Measurements from ENCODE around the gene SPATA2. TPM values are rescaled to one million over a fixed set of nuclear protein-coding genes. Genes with fewer than 3 reads are reported as not detected.
A peak's percentile ranks its signal among the peaks of the same experiment; 100 is the strongest.
"Not testable (repeated sequence)": the region's sequence is repeated elsewhere in the genome, so short reads cannot be mapped to it uniquely, and the experiment has no call there.

SPATA2 gene
- total RNA-seq, 1 experiment from 2014 or later: 29.0 TPM

DNA sequence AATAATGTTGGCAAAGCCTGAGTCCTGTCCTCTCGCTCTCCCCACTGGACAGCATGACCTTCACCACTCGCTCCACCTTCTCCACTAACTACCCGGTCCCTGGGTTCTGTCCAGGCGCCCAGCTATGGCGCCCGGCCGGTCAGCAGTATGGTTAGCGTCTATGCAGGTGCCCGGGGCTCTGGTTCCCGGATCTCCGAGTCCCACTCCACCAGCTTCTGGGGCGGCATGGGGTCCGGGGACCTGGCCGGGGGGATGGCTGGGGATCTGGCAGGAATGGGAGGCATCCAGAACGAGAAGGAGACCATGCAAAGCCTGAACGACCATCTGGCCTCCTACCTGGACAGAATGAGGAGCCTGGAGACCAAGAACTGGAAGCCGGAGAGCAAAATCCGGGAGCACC lies 41.4 kb upstream of the SPATA2 start:
- POLR2A ChIA-PET: no interaction called here
- no peak overlapping the region for H3K27ac Mint-ChIP-seq (ENCODE audit: unreplicated experiment)
- no peaks in the 10 kb centered on the region for H3K4me1 ChIP-seq
- H3K9me3 Mint-ChIP-seq (ENCODE audit: unreplicated experiment): no peaks in the 10 kb centered on the region
- TF ChIP-seq, protein P1, sequence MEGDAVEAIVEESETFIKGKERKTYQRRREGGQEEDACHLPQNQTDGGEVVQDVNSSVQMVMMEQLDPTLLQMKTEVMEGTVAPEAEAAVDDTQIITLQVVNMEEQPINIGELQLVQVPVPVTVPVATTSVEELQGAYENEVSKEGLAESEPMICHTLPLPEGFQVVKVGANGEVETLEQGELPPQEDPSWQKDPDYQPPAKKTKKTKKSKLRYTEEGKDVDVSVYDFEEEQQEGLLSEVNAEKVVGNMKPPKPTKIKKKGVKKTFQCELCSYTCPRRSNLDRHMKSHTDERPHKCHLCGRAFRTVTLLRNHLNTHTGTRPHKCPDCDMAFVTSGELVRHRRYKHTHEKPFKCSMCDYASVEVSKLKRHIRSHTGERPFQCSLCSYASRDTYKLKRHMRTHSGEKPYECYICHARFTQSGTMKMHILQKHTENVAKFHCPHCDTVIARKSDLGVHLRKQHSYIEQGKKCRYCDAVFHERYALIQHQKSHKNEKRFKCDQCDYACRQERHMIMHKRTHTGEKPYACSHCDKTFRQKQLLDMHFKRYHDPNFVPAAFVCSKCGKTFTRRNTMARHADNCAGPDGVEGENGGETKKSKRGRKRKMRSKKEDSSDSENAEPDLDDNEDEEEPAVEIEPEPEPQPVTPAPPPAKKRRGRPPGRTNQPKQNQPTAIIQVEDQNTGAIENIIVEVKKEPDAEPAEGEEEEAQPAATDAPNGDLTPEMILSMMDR (IDR thresholded peaks at IDR 0.05; ENCODE audit: insufficient read depth in 1 of 2, low read depth in 1 of 2, low read length in 1 of 2, severe bottlenecking in 1 of 2, unreplicated experiment in 1 of 2): no peak
- H3K27me3 Mint-ChIP-seq (ENCODE audit: insufficient read depth, unreplicated experiment): no peaks in the 10 kb centered on the region
- no peaks in the 10 kb centered on the region for H3K4me1 Mint-ChIP-seq (ENCODE audit: low read depth, unreplicated experiment)
- H3K4me3 Mint-ChIP-seq (ENCODE audit: unreplicated experiment): no peak overlapping the region
- H3K36me3 Mint-ChIP-seq (ENCODE audit: insufficient read depth, unreplicated experiment): peaks cover 77% of the 10 kb centered on the region
- H3K4me3 ChIP-seq (ENCODE audit: low read depth, low read length): no peak overlapping the region
- CTCF ChIA-PET: interaction anchor here (0.7 to 1.0 kb wide), 2 partner anchors 23 to 115 kb away, joined by 3 to 4 read pairs; no protein-coding TSS in a partner anchor
- peaks cover 15% of the 10 kb centered on the region for H3K36me3 ChIP-seq (ENCODE audit: control insufficient read depth, insufficient read depth, low read length)
- intact Hi-C loops (cut with micrococcal nuclease; ENCODE audit: unreplicated experiment): no loop called here
- H3K27me3 ChIP-seq (replicated peaks; ENCODE audit: control insufficient read depth, insufficient read depth, low read length): no peaks in the 10 kb centered on the region
- H3K9me3 ChIP-seq: no peaks in the 10 kb centered on the region
- DNase-seq: no peak
- BruUV-seq (replicated peaks): no TSS peak

DNA sequence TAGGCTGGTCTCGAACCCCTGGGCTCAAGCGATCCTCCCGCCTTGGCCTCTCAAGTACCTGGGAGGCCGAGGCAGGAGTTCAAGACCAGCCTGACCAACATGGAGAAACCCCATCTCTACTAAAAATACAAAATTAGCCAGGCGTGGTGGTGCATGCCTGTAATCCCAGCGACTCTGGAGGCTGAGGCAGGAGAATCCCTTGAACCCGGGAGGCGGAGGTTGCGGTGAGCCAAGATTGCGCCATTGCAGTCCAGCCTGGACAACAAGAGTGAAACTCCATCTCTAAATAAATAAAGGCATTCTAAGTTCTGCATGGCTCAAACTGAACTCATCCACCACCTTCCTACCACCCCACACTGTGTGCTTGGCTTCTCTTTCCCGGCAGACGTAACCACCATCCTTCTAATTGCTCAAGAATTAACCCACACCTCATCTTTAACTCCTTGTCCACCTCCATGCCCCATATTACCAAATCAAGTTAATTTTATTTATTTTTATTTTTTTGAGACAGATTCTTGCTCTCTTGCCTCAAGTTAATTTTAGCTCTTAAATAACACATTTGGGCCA lies 40.6 kb upstream of the SPATA2 start:
- H3K4me1 ChIP-seq; H3K27me3 Mint-ChIP-seq (ENCODE audit: insufficient read depth, unreplicated experiment); POLR2A ChIA-PET; H3K27ac Mint-ChIP-seq (ENCODE audit: unreplicated experiment); H3K4me3 Mint-ChIP-seq (ENCODE audit: unreplicated experiment); H3K4me1 Mint-ChIP-seq (ENCODE audit: low read depth, unreplicated experiment); H3K9me3 Mint-ChIP-seq (ENCODE audit: unreplicated experiment); H3K9me3 ChIP-seq; H3K27me3 ChIP-seq (replicated peaks; ENCODE audit: control insufficient read depth, insufficient read depth, low read length); DNase-seq; H3K4me3 ChIP-seq (ENCODE audit: low read depth, low read length); intact Hi-C loops (cut with micrococcal nuclease; ENCODE audit: unreplicated experiment); BruUV-seq (replicated peaks): not testable (repeated sequence)
- CTCF ChIA-PET: interaction anchor here (0.7 kb wide), 1 partner anchor 116 kb away, joined by 3 read pairs; no protein-coding TSS in a partner anchor
- H3K36me3 Mint-ChIP-seq (ENCODE audit: insufficient read depth, unreplicated experiment): peaks cover 84% of the 10 kb centered on the region
- peaks cover 15% of the 10 kb centered on the region for H3K36me3 ChIP-seq (ENCODE audit: control insufficient read depth, insufficient read depth, low read length)

DNA sequence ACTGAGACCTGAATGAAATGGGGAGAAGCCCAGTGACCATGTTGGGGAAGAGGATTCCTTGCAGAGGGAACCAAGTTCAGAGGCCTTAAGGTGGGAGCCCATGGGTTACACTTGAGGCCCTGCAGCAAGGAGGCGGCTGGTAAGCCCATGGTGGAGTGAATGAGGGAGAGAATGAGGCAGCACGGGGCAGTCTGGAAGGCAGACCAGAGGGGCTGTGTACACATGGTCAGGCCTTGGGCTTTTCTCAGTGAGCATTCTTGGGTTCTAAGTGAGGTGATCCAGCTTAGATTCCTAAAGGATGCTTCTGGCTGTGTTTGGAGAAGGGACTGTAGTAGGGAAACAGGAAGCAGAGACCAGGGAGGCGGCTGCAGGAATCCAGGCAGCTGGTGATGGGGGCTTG lies 39.8 kb upstream of the SPATA2 start:
- no peaks in the 10 kb centered on the region for H3K27me3 ChIP-seq (replicated peaks; ENCODE audit: control insufficient read depth, insufficient read depth, low read length)
- TF ChIP-seq, protein P1 (IDR thresholded peaks at IDR 0.05; ENCODE audit: insufficient read depth in 1 of 2, low read depth in 1 of 2, low read length in 1 of 2, severe bottlenecking in 1 of 2, unreplicated experiment in 1 of 2): no peak
- ChIA-PET CTCF (no interaction called here), POLR2A (no interaction called here)
- intact Hi-C loops (cut with micrococcal nuclease; ENCODE audit: unreplicated experiment): no loop called here
- Mint-ChIP-seq H3K27ac (ENCODE audit: unreplicated experiment) (peak overlapping the region; percentile 2), H3K4me1 (ENCODE audit: low read depth, unreplicated experiment) (no peaks in the 10 kb centered on the region), H3K4me3 (ENCODE audit: unreplicated experiment) (no peak overlapping the region), H3K36me3 (ENCODE audit: insufficient read depth, unreplicated experiment) (peaks cover 86% of the 10 kb centered on the region), H3K27me3 (ENCODE audit: insufficient read depth, unreplicated experiment) (no peaks in the 10 kb centered on the region), H3K9me3 (ENCODE audit: unreplicated experiment) (no peaks in the 10 kb centered on the region)
- H3K4me1 ChIP-seq: no peaks in the 10 kb centered on the region
- no peak for DNase-seq
- no TSS peak for BruUV-seq (replicated peaks)
- no peak overlapping the region for H3K4me3 ChIP-seq (ENCODE audit: low read depth, low read length)
- peaks cover 19% of the 10 kb centered on the region for H3K36me3 ChIP-seq (ENCODE audit: control insufficient read depth, insufficient read depth, low read length)
- no peaks in the 10 kb centered on the region for H3K9me3 ChIP-seq

Data from Caco-2 (cell line).